Measurements from ENCODE around the gene ZNF562.
"Not testable (repeated sequence)": the region's sequence is repeated elsewhere in the genome, so short reads cannot be mapped to it uniquely, and the experiment has no call there.

GRCh38 chr19:9651464-9651863 is 23.4 kb downstream of the ZNF562 start:
- not testable (repeated sequence) for TF ChIP-seq CTCF (conservative IDR thresholded peaks at IDR 0.05; ENCODE audit: low read depth, low read length); EZH2 (IDR thresholded peaks at IDR 0.05; ENCODE audit: borderline replicate concordance, low read depth, low read length, poor library complexity, severe bottlenecking)

Measured in A673 (cell line).